ENCODE measurements around the gene DENND2D.

The DENND2D gene

DNA sequence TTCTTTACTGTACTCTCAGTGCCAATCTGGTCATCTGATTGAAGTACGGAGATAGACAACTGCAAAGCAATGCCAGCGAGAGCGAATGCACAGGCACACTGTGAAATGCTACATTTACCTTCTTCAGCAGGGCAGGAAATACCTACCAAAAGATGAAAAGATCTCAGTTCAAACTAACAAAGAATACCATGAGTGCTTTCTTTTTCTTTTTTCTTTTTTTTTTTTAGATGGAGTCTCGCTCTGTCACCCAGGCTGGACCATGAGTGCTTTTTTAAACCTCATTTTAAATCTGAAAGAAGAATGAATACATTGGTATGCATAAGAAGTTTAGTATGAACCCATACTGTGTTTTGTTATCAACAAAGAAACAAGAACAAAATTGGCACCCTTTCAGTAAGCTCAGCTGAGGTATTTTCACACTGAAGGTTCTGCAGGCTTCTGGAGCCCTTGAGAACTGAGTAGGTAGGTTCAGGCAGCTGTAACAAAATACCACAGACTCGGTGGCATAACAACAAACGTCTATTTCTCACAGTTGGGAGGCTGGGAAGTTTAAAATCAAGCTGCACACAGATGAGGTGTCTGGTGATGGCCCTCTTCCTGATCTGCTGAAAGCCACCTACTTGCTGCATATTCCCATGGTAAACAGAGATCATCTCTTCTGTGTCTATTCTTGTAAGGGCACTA, 25.4 kb upstream of the DENND2D start:
- Histone ChIP-seq H3K4me3 (ENCODE audit: severe bottlenecking) (no peak overlapping the region), H3K36me3 (ENCODE audit: low read depth) (no peaks in the 10 kb centered on the region), H3K27me3 (ENCODE audit: insufficient read depth, poor library complexity, severe bottlenecking) (no peaks in the 10 kb centered on the region), H3K27ac (ENCODE audit: poor library complexity, severe bottlenecking) (no peak overlapping the region), H3K4me1 (ENCODE audit: insufficient read depth, poor library complexity, severe bottlenecking) (peaks cover 14% of the 10 kb centered on the region), H3K9me3 (ENCODE audit: severe bottlenecking) (no peaks in the 10 kb centered on the region)
- DNase-seq (ENCODE audit: low spot score) (no peak), ATAC-seq (ENCODE audit: low read depth) (no peak)
- TF ChIP-seq, protein P1, sequence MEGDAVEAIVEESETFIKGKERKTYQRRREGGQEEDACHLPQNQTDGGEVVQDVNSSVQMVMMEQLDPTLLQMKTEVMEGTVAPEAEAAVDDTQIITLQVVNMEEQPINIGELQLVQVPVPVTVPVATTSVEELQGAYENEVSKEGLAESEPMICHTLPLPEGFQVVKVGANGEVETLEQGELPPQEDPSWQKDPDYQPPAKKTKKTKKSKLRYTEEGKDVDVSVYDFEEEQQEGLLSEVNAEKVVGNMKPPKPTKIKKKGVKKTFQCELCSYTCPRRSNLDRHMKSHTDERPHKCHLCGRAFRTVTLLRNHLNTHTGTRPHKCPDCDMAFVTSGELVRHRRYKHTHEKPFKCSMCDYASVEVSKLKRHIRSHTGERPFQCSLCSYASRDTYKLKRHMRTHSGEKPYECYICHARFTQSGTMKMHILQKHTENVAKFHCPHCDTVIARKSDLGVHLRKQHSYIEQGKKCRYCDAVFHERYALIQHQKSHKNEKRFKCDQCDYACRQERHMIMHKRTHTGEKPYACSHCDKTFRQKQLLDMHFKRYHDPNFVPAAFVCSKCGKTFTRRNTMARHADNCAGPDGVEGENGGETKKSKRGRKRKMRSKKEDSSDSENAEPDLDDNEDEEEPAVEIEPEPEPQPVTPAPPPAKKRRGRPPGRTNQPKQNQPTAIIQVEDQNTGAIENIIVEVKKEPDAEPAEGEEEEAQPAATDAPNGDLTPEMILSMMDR (IDR thresholded peaks at IDR 0.05; ENCODE audit: poor library complexity, severe bottlenecking): no peak

DNA sequence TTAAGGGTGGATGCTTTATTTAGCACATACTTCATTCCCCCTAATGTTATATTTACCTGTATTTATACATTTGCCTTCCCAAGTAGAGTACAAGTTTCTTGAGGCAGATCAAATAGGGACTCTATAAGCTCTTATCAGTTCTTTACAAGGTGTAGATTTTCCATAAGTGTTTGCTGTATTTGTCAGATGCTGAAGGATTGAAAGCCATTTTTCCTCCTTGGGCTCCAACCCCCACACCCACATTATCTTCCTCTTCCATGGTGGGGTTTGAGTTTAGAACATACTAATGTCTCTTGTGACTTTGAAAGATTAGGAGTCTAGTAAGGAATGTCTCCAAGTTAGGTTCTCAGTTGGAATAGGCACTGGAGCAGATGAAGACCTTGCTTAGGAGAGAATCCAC, 24.6 kb upstream of the DENND2D start:
- TF ChIP-seq, protein P1 (IDR thresholded peaks at IDR 0.05; ENCODE audit: poor library complexity, severe bottlenecking): no peak
- H3K27me3 ChIP-seq (ENCODE audit: insufficient read depth, poor library complexity, severe bottlenecking): no peaks in the 10 kb centered on the region
- no peaks in the 10 kb centered on the region for H3K9me3 ChIP-seq (ENCODE audit: severe bottlenecking)
- DNase-seq (ENCODE audit: low spot score) (no peak), ATAC-seq (ENCODE audit: low read depth) (no peak)
- no peak overlapping the region for H3K4me3 ChIP-seq (ENCODE audit: severe bottlenecking)
- H3K27ac ChIP-seq (ENCODE audit: poor library complexity, severe bottlenecking): no peak overlapping the region
- H3K4me1 ChIP-seq (ENCODE audit: insufficient read depth, poor library complexity, severe bottlenecking): peaks cover 14% of the 10 kb centered on the region
- H3K36me3 ChIP-seq (ENCODE audit: low read depth): no peaks in the 10 kb centered on the region

DNA sequence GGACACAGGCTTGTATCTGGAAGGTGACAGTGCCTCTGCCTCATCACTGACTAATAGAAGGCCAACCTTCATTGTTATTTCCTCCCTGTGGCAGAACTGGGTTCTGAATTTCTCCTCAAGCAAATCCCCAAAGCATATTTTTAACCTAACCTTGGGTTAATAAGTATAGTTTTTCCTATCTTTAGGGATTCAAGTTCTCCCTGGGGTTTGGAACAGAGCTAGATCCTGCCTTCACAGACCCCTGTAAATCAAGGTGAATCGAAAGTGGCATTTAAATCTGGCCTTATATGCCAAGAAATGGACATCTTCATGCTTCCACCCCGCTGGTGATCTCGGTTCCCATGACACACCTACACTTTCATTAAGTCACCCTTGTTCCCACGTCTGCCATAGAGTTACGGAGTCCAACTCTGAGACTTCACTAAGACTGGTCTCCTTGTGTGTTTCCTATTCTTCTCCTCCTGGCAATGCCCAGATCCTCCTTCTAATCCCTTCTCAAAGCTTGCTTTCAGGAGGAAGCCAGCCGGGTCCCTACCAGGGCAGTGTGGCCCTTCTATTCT, 22.8 kb upstream of the DENND2D start:
- H3K27me3 ChIP-seq (ENCODE audit: insufficient read depth, poor library complexity, severe bottlenecking): no peaks in the 10 kb centered on the region
- peaks cover 10% of the 10 kb centered on the region for H3K4me1 ChIP-seq (ENCODE audit: insufficient read depth, poor library complexity, severe bottlenecking)
- no peak overlapping the region for H3K4me3 ChIP-seq (ENCODE audit: severe bottlenecking)
- no peaks in the 10 kb centered on the region for H3K36me3 ChIP-seq (ENCODE audit: low read depth)
- no peak for ATAC-seq (ENCODE audit: low read depth)
- H3K9me3 ChIP-seq (ENCODE audit: severe bottlenecking): no peaks in the 10 kb centered on the region
- TF ChIP-seq, protein P1 (IDR thresholded peaks at IDR 0.05; ENCODE audit: poor library complexity, severe bottlenecking): peak; percentile 76
- no peak for DNase-seq (ENCODE audit: low spot score)
- H3K27ac ChIP-seq (ENCODE audit: poor library complexity, severe bottlenecking): no peak overlapping the region

DNA sequence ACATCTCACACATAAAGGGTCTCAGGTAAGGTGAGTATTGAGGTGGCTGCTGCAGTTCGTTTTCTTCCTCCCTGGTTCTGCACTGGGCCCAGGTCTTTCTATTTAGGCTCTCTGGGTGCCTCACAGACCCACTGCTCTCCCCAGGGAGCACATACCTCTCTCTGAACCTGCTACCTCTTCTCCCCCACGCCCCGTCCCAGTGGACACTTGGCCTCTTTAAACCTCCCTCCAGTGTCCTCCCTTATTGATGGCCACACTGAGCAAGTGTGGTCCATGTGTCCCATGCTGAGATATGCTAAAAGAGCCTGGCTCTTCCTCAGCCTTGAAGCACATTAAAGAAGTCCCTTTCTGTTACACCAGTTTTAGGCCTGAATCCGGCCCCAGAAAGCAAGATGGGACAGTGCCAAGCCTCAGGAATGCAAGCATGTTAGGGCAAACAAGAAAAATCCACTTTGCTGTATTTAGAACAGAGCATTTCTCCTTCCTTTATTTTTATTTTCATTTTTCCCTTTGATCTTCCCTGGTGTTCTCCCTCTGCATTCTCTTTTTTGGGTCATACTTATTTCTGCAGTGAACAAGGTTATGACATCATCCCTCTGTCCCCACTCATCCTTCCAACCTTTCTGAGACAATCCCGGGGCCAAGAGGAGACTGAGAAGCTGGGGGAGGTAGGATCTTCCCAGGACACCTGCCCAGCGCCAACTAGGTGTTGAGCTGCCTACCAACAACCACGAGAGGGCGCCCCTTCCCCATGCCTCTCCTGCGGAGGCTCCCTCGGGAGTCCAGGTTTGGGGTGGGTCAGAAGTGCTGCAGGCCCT, 22.1 kb upstream of the DENND2D start:
- Histone ChIP-seq H3K36me3 (ENCODE audit: low read depth) (no peaks in the 10 kb centered on the region), H3K4me3 (ENCODE audit: severe bottlenecking) (no peak overlapping the region), H3K27ac (ENCODE audit: poor library complexity, severe bottlenecking) (no peak overlapping the region), H3K9me3 (ENCODE audit: severe bottlenecking) (no peaks in the 10 kb centered on the region), H3K4me1 (ENCODE audit: insufficient read depth, poor library complexity, severe bottlenecking) (peaks cover 9% of the 10 kb centered on the region), H3K27me3 (ENCODE audit: insufficient read depth, poor library complexity, severe bottlenecking) (no peaks in the 10 kb centered on the region)
- TF ChIP-seq, protein P1 (IDR thresholded peaks at IDR 0.05; ENCODE audit: poor library complexity, severe bottlenecking): peak; percentile 96
- ATAC-seq (ENCODE audit: low read depth) (peak; percentile 91), DNase-seq (ENCODE audit: low spot score) (peak; percentile 73)

Measured in RWPE2 (cell line).